HCT116 (cell line): ENCODE results near the gene TMEM266.

Source experiments
- CBX3 ChIP-seq: IDR thresholded peaks from 2 replicates; pipeline ENCODE4 v1.6.1; 2012; ENCODE audit warnings: low read depth
- CTCF ChIP-seq, 3 experiments: fragments of 200-600 bp in 1 of 3; sonication (generic) in 1 of 3; IDR thresholded peaks in 2 of 3; conservative IDR thresholded peaks in 1 of 3; 2 replicates each; pipeline ENCODE4 v1.5.1; 2012 to 2017; ENCODE audit warnings: low read depth in 2 of 3, low read length in 2 of 3, antibody characterized with exemption in 1 of 3, borderline replicate concordance in 1 of 3, control low read depth in 1 of 3, mild to moderate bottlenecking in 1 of 3, mixed read lengths in 1 of 3, mixed run types in 1 of 3, moderate library complexity in 1 of 3; ENCODE audit not compliant: insufficient read depth in 1 of 3
- EZH2phosphoT487 ChIP-seq: fragments of 200-600 bp; IDR thresholded peaks from 2 replicates; pipeline ENCODE4 v1.6.1; 2018; ENCODE audit warnings: antibody characterized with exemption, borderline replicate concordance
- JUND ChIP-seq: IDR thresholded peaks from 2 replicates; pipeline ENCODE4 v1.6.1; 2012
- POLR2A ChIP-seq: IDR thresholded peaks from 2 replicates; pipeline ENCODE4 v1.7.0; 2011; ENCODE audit warnings: borderline replicate concordance; ENCODE audit not compliant: insufficient read depth, insufficient read length; ENCODE audit errors: extremely low read depth
- REST ChIP-seq: IDR thresholded peaks from 2 replicates; pipeline ENCODE4 v1.6.1; 2012; ENCODE audit warnings: low read depth
- SIN3A ChIP-seq: IDR thresholded peaks from 2 replicates; pipeline ENCODE4 v1.6.1; 2012; ENCODE audit warnings: low read depth
- YY1 ChIP-seq: IDR thresholded peaks from 2 replicates; pipeline ENCODE4 v1.6.1; 2011; ENCODE audit warnings: low read length, low read depth, moderate library complexity, mild to moderate bottlenecking; ENCODE audit not compliant: insufficient replicate concordance; ENCODE audit errors: extremely low read depth
- ZBTB33 ChIP-seq: IDR thresholded peaks from 2 replicates; pipeline ENCODE4 v1.6.1; 2011; ENCODE audit warnings: mild to moderate bottlenecking, low read length, moderate library complexity; ENCODE audit not compliant: insufficient replicate concordance; ENCODE audit errors: extremely low read depth
- ZFX ChIP-seq: fragments of 450-650 bp; IDR thresholded peaks from 2 replicates; pipeline ENCODE4 v1.6.1; 2017

- TF ChIP-seq POLR2A (no peak), CTCF (IDR thresholded peaks at IDR 0.05 in 2 of 3, conservative IDR thresholded peaks at IDR 0.05 in 1 of 3; ENCODE audit: borderline replicate concordance in 1 of 3, insufficient read depth in 1 of 3, low read depth in 2 of 3, low read length in 2 of 3) (no peak), SIN3A (no peak), REST (no peak), CBX3 (no peak), ZFX (no peak), YY1 (no peak), ZBTB33 (no peak), EZH2phosphoT487 (no peak), JUND (no peak)
Observed at GRCh38 chr15:76065793-76066192, 6.0 kb downstream of the TMEM266 start.
